Left ventricle myocardium inferior (tissue), 1 donor: Measurements from ENCODE around the gene ZCCHC7. TPM values are rescaled to one million over a fixed set of nuclear protein-coding genes. Genes with fewer than 3 reads are reported as not detected.

Experiments used
- DNase-seq: peaks from one replicate; pipeline ENCODE4 v3.0.0-alpha.2; 2020
- H3K27ac ChIP-seq: fragments of 200-600 bp; replicated peaks from 2 replicates; pipeline ENCODE4 v1.8.0; 2021
- H3K27me3 ChIP-seq: fragments of 200-600 bp; 2 replicates; pipeline ENCODE4 v1.8.0; 2021; ENCODE audit warnings: low read depth
- H3K36me3 ChIP-seq: fragments of 200-600 bp; 2 replicates; pipeline ENCODE4 v1.8.0; 2021
- H3K4me1 ChIP-seq: fragments of 200-600 bp; 2 replicates; pipeline ENCODE4 v1.8.0; 2021
- H3K4me3 ChIP-seq: fragments of 200-600 bp; 2 replicates; pipeline ENCODE4 v1.8.0; 2021; ENCODE audit warnings: mild to moderate bottlenecking, moderate library complexity
- H3K9me3 ChIP-seq: fragments of 200-600 bp; replicated peaks from 2 replicates; pipeline ENCODE4 v1.8.0; 2021
- intact Hi-C: fragments of 100-400 bp; cut with micrococcal nuclease; formaldehyde crosslinking; loops from one replicate; pipeline ENCODE4 v1.11.0; 2022
- total RNA-seq: library from RNA; stranded (reverse); fragmentation: NEBNext Ultra II Directional; extraction: Animal tissue kit (Norgen Biotek cat#: 25700); gene quantifications from one replicate; pipeline ENCODE4 v1.2.1, GENCODE V29; 2021
- TF ChIP-seq, protein P1 (sequence below): fragments of 200-600 bp; IDR thresholded peaks from 2 replicates; pipeline ENCODE4 v1.8.0; 2021; ENCODE audit warnings: antibody characterized with exemption, mild to moderate bottlenecking, borderline replicate concordance
- donor health status: DM: no; HTN: yes; CAD: no; lungs with severe emphysema.

The ZCCHC7 gene
- total RNA-seq, 1 donor from 2014 or later, result 8.1 TPM

DNA sequence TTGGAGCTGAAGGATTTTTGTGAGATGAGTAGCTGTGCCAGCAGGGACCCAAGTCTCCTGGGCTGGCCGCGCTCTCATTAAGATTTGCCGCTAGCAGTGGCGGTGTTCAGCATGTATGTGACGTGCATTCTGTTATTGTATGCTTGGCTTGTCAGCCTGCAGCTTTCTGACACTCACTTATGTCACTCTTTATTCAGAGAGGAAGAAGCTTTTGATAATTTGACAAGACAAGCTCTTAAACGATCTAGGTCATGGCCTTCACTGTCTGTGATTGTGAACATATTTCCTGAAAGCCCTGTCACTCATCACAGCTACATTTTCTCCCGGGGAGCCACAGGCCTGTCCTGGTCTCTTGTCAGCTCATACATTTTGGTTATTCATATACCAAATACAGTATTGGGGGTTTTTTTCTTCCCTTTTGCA, 203.9 kb downstream of the ZCCHC7 start:
- Histone ChIP-seq H3K27ac (no peak overlapping the region), H3K27me3 (no peaks in the 10 kb centered on the region), H3K4me1 (peaks cover 13% of the 10 kb centered on the region), H3K9me3 (peaks cover 11% of the 10 kb centered on the region), H3K4me3 (no peak overlapping the region), H3K36me3 (peaks cover 10% of the 10 kb centered on the region)
- TF ChIP-seq, protein P1, sequence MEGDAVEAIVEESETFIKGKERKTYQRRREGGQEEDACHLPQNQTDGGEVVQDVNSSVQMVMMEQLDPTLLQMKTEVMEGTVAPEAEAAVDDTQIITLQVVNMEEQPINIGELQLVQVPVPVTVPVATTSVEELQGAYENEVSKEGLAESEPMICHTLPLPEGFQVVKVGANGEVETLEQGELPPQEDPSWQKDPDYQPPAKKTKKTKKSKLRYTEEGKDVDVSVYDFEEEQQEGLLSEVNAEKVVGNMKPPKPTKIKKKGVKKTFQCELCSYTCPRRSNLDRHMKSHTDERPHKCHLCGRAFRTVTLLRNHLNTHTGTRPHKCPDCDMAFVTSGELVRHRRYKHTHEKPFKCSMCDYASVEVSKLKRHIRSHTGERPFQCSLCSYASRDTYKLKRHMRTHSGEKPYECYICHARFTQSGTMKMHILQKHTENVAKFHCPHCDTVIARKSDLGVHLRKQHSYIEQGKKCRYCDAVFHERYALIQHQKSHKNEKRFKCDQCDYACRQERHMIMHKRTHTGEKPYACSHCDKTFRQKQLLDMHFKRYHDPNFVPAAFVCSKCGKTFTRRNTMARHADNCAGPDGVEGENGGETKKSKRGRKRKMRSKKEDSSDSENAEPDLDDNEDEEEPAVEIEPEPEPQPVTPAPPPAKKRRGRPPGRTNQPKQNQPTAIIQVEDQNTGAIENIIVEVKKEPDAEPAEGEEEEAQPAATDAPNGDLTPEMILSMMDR, result no peak
- DNase-seq, result no peak
- intact Hi-C loops, result no loop called here

DNA sequence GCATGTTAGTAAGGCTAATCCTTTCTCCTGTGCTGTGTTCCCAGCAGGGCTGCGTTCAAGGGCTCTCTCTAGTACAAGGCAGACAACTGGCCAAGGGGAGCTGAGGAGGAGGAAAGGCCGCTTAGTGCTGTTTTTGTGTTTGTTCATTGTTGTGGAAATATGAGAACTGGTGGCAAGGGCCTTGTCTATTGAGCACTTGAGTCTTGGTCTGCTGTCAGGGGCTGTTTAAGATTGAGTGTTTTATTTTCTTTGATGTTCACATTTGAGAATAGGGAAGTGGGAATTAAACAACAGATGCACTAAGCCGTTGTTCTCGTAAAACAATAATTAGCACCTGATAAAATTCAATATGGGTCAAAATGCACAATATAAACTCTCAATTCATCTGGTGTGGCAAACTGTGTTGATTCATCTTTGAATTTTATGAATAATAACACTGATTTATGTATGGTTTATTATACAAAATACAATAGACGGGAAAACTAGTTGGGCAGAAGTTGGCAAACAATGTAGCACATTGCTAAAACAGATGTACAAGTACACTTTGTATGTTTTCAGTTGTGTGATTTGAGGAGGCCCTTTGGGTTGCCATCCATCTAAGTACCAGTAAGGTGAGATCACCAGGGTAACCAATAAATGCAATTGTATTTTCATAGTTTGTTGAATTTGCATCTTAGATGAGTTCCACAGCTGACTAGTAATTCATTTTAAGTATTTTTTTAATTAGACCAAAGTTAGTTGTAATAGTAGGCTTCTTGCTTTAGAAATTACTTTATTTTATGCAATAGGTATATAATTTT, 204.5 kb downstream of the ZCCHC7 start:
- Histone ChIP-seq H3K27me3 (no peaks in the 10 kb centered on the region), H3K9me3 (peaks cover 8% of the 10 kb centered on the region), H3K27ac (no peak overlapping the region), H3K36me3 (peaks cover 9% of the 10 kb centered on the region), H3K4me1 (peaks cover 13% of the 10 kb centered on the region), H3K4me3 (no peak overlapping the region)
- no peak for DNase-seq
- TF ChIP-seq, protein P1, result no peak
- intact Hi-C loops, result no loop called here

DNA sequence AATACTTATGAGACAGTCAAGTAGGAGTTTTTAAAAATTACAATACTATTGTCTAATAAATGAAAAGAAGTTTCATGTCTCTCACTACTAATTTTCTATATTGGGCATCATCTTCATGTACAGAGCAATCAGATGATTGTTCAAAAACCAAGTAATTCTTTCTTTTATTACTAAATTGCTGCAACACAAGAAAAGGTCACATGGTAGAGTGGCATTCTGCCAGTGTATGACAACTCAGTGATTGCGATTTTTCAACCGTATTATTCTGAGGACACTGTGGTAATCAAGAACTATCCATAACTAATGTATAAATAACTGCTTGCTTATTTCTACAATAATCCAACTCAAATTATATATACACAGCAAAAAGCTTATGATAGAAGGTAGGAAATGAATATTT, 205.4 kb downstream of the ZCCHC7 start:
- intact Hi-C loops, result no loop called here
- Histone ChIP-seq H3K27ac (no peak overlapping the region), H3K27me3 (no peaks in the 10 kb centered on the region), H3K36me3 (no peaks in the 10 kb centered on the region), H3K9me3 (no peaks in the 10 kb centered on the region), H3K4me1 (peaks cover 13% of the 10 kb centered on the region), H3K4me3 (no peak overlapping the region)
- TF ChIP-seq, protein P1, result no peak
- DNase-seq, result no peak

DNA sequence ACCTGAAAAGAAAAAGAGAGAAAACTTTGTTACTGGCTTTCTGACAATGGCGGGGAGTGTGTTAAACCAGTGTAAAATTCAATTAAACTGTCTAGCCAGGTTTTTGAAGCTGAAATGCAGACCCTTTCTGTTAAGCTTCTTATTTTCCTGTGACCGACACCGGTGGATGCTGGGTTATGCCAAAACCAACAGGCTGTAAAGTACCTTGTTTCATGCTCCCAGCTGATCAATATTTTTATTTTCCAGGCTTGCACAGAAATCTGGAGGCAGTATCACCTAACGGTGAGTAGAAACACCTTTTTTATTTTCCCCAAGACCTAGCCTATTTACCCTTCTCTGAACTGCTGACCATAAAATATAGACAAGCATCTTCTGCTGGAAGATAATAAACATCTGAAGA, 207.2 kb downstream of the ZCCHC7 start:
- no peak for DNase-seq
- intact Hi-C loops, result no loop called here
- Histone ChIP-seq H3K4me1 (peaks cover 13% of the 10 kb centered on the region), H3K9me3 (no peaks in the 10 kb centered on the region), H3K4me3 (no peak overlapping the region), H3K36me3 (no peaks in the 10 kb centered on the region), H3K27ac (no peak overlapping the region), H3K27me3 (no peaks in the 10 kb centered on the region)
- TF ChIP-seq, protein P1, result no peak

DNA sequence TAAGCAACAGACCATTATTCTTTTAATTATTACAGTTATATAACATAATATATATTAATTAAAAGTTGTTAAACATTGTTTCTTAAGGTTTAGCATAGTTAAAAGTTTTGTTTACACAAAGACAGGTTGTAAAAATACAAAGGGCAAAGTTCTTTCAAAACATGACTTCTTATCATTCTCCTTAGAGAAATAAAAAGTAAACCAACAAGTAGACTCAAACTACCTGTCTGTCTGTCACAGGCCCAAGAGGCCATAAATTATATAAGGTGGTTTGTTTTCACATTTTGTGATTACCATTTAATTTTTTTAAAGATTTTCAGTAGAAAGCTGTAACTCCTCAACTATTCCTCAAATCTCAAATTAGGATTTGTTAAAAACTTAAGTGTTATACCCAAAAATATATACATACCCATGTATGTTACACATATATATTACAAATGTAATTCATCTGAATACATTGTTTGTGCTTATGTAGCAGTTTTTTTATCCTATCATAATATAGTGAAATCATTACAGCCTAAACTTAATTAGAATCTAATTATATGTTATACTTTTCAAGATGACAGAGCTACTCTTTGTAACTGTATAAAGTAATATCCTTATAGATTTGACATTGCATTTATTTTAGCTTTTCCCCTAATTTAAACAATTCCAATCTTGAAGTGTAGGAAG, 208.3 kb downstream of the ZCCHC7 start:
- Histone ChIP-seq H3K4me3 (no peak overlapping the region), H3K36me3 (no peaks in the 10 kb centered on the region), H3K9me3 (no peaks in the 10 kb centered on the region), H3K4me1 (peaks cover 13% of the 10 kb centered on the region), H3K27ac (no peak overlapping the region), H3K27me3 (no peaks in the 10 kb centered on the region)
- intact Hi-C loops, result no loop called here
- DNase-seq, result no peak
- TF ChIP-seq, protein P1, result no peak
